ENCODE measurements around the gene TENT5A. TPM values are rescaled to one million over a fixed set of nuclear protein-coding genes. Genes with fewer than 3 reads are reported as not detected.

TENT5A gene
- 7.8 TPM for total RNA-seq

GRCh38 chr6:81752084-81752920 lies at the start of gene TENT5A:
Gene TENT5A, minus strand, starts transcription at chr6:81752681. Its CDS starts 540 bp downstream, at chr6:81752141.
- DNase-seq (ENCODE audit: low spot score), result peak; percentile 96
- ATAC-seq, result peak; percentile 79

DNA sequence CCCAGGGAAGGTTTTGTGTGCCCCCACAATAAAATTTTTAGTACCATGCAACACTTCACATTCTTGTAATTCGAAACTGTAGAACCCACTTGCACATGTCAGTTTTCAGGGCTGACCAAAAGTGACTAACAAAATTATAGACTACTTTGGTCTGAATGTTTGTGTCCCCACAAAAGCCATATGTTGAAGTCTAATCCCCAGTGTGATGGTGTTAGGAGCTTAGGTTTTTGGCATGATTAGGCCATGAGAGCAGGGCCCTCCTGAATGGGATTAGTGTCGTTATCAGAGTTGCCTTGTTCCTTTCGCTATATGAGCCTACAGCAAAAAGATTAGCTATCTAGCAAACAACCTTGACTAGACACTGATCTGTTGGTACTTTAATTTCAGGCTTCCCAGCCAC lies 49.0 kb upstream of the TENT5A start:
- ATAC-seq (no peak), DNase-seq (ENCODE audit: low spot score) (no peak)

GRCh38 chr6:81800666-81801065 lies 48.2 kb upstream of the TENT5A start:
- ATAC-seq, result no peak

DNA sequence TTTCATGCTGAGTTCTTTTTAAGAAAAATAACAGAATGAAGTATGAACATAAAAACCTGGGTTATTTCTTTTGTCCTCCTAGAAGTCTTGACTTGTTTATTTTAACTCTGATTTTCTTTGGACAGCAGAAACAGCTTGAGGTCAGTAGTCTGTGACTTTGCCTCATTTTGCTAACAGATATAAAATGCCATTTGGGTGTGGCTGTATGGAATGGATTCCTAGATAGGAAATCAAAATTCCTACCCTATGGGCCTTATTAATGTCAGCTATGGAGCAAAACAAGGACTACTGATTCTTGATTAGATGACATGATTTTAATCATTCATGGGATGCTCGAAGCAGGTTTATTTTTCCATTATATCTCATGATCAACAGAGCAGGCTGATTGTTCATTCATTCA lies 46.8 kb upstream of the TENT5A start:
- DNase-seq (ENCODE audit: low spot score) (no peak), ATAC-seq (no peak)

More at GRCh38 chr6:81800666-81801065, 48.2 kb upstream of the TENT5A start:
- no peak for DNase-seq (ENCODE audit: low spot score)

GRCh38 chr6:81797591-81797990 lies 45.1 kb upstream of the TENT5A start:
- no peak for ATAC-seq
- DNase-seq (ENCODE audit: low spot score), result no peak

- DNase-seq (ENCODE audit: low spot score) (no peak), ATAC-seq (no peak)
These were observed 43.4 kb upstream of the TENT5A start for GRCh38 chr6:81795890-81796289.

DNA sequence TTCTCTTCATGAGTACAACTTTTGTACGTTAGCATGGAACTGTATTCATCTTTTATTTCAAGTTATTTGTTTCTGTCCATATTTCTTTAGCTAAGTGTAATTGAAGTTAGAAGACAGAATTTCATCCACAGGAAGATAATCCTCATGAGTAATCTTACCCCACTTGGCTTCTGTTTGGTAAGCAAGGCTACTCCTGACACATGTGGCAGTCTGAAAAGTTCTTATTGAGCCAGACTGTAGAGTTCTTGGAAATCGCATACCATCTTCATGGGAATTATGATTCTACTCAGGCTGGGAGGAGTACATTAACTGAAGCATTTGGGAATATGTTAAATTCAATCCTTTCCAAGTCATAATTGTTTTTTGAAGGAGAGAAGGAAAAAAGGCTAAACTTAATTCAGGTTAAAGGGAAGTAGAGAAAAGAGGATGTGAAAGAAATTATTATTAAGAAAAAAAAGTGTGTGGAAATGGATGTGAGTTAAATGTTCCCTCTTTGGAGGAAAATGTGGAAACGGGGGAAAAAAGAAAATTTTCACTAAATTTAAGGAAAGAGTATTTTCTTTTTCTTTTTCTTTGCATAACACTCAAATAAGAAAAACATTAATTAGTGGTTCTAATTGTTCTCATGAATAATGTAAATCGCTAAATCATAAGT lies 41.5 kb upstream of the TENT5A start:
- DNase-seq (ENCODE audit: low spot score), result no peak
- ATAC-seq, result no peak

GRCh38 chr6:81792826-81793225 lies 40.3 kb upstream of the TENT5A start:
- ATAC-seq (no peak), DNase-seq (ENCODE audit: low spot score) (no peak)

DNA sequence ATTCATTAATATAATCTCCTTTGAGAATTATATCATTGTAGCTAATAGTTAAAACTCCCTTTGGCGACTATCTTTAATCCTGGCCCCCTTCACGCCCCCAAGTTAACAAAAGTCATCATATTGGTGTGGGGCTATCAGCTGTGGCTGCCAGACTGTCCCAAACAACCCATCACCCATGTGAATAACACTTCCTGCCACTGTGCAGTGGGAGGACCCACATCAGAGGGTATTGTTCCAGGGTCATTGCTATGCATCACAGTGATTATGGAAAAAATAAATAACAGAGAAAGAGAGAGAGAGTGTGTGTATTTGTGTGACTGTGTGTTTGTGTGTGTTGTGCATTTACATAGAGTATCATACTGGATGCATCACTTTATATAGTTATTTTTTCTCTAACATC lies 39.3 kb upstream of the TENT5A start:
- ATAC-seq (no peak), DNase-seq (ENCODE audit: low spot score) (no peak)

- ATAC-seq (no peak), DNase-seq (ENCODE audit: low spot score) (no peak)
These were observed 37.6 kb upstream of the TENT5A start for GRCh38 chr6:81790034-81790433.

DNA sequence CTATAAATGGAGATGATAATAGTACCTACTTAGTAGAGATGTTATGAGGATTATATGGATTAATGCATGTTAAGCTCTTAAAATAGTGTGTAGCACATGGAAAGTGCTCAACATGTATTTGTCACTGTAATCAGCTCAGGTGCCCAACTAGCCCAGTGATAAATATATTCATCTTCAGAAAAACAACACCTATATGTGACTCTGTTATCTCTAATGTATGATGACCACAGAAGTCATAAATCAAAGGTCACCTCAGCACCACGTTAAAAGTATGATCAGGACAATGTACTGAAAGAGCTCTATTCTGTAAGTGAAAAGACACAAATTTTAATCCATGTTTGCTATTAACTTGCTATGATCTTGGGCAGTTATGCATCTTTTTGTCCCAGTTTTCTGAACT lies 36.8 kb upstream of the TENT5A start:
- ATAC-seq (no peak), DNase-seq (ENCODE audit: low spot score) (no peak)

DNA sequence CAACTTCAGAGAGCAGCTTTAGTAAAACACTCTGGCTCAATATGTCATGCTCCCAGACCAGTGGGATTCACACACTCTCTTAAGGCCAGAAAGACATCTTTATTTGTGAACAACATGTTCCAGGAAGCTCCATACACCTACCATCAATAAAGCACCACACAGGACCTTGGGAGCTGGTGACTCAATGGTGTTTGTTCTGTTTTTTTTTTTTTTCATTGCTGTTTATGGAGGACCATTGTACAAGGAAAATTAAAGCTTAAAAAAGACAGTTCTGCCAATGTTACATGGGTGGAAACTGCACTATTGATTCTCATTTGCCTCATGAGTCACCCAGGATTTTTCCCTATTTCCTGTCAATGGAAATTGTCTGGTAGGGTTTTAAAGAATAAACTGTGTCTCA lies 36.3 kb upstream of the TENT5A start:
- no peak for ATAC-seq
- no peak for DNase-seq (ENCODE audit: low spot score)

DNA sequence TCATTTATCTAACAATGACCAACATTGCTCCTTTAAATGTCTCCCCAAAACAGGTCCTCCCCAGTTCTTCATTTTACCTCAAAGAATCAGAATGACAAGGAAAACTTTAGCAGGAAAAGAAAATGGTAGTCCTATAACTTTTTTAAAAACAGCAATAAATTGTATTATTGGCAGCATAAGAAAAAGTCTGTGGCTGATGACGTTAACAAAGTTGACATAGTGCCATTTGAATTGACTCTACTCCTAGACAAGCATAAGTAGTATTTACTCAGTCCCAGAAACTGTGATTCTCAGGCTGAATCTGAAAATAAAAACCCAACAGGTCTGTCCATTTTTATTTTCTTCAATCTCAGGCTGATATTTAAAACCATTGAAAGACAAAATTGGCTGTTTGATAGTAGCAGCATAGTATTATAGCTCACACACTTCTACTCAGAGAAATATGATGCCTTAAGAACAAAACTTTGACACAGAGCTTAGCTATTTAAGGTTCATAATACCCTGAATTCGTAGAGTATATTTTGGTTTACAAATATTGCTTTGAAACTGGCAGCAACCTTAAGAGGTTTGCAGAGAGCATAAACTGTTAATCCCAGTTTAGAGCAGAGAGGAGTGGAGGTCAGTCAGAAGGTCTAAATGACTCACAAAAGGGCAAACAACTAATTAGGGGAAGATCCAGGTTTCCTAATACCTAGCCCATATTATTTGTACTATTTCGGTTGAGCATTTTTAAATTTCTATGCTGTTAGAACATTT lies 35.0 kb upstream of the TENT5A start:
- no peak for DNase-seq (ENCODE audit: low spot score)
- ATAC-seq, result peak; percentile 86

DNA sequence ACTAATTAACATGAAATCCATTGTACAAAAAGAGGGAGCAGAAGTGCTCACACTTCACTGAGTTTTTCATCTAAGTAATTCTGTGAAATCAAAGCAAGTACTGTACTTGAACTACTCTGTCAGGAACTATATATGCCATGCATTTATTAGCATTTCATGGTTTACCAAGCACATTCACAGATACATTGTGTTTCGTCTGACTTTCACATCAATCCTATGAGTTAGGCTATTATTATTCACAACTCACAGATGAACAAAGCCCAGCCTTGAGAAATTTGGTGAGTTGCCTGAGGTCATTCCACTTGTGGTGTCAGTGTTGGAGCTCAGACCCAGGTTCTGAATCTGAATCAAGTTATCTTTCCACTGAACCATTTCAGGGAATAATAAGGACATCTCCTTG lies 33.7 kb upstream of the TENT5A start:
- DNase-seq (ENCODE audit: low spot score) (no peak), ATAC-seq (no peak)

GRCh38 chr6:81785377-81785776 lies 32.9 kb upstream of the TENT5A start:
- ATAC-seq (no peak), DNase-seq (ENCODE audit: low spot score) (no peak)

GRCh38 chr6:81783893-81784292 lies 31.4 kb upstream of the TENT5A start:
- no peak for ATAC-seq

GRCh38 chr6:81781624-81782023 lies 29.1 kb upstream of the TENT5A start:
- ATAC-seq, result no peak
- DNase-seq (ENCODE audit: low spot score), result no peak

More at GRCh38 chr6:81783893-81784292, 31.4 kb upstream of the TENT5A start:
- DNase-seq (ENCODE audit: low spot score), result no peak

DNA sequence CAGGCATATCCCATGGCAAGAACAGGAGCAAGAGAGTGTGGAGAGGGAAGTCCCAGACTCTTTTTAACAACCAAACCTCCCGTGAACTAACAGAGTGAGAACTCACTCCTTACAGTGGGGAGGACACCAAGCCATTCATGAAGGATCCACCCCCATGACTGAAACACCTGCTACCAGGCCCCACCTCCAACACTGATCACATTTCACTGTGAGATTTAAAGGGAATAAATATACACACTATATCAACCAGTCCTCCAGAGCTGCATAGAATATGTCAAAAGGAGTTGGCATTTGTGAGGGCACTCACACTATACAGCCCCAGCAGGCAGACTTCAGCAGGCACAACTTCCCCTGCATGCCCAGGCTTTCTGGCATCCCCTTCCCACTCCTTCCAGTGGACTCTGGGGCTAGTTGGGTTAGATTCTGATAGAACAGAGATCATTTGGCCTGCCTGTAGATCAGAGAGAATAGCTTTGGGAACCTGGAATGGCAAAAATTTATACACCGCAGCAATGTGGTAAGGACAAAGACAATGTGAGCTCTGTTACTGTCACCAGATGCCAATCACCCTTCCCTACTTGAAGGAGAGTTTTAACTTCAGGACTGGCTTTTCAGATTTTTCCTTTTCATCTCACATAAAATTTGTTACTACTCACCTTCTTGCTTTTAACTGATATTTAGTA lies 25.2 kb upstream of the TENT5A start:
- no peak for DNase-seq (ENCODE audit: low spot score)
- no peak for ATAC-seq

- ATAC-seq (peak; percentile 66), DNase-seq (ENCODE audit: low spot score) (peak; percentile 73)
These were observed 23.7 kb upstream of the TENT5A start for GRCh38 chr6:81776219-81776618.

DNA sequence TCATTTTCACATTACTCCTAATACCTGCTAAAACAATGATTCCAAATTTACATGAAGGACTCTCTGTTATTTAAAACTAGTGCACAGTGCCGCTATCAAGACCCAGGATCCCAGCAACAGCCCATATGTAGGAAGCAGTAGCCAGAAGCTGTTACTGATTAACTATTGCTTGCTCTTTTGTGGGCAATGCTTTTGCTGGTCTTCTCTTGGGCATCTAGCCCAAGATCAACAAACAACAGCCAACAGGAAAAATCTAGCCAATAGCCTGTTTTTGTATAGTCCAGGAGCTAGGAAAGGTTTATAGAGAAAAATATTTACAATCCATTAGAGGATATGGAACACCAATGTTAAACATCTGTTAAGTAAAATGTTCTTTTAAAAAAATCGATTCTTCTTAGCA lies 22.1 kb upstream of the TENT5A start:
- ATAC-seq (peak; percentile 95), DNase-seq (ENCODE audit: low spot score) (peak; percentile 59)

GRCh38 chr6:81773887-81774286 lies 21.4 kb upstream of the TENT5A start:
- DNase-seq (ENCODE audit: low spot score) (no peak), ATAC-seq (no peak)

Measured in left lobe of liver (tissue), 2 donors.